IPS-NIHi7 (cell line): Measurements from ENCODE around the gene ADGRF5.

ENCODE experiments used
- DNase-seq: peaks from one replicate; pipeline ENCODE4 v3.0.0; 2012; ENCODE audit warnings: mixed read lengths; ENCODE audit errors: extremely low spot score

ADGRF5 gene

GRCh38 chr6:46921731-46922130 lies at the start of gene ADGRF5:
ADGRF5 (minus strand) TSS chr6:46921938; CDS start chr6:46906762, 15,176 bp downstream.
- DNase-seq: no peak

GRCh38 chr6:46969206-46969605 lies 47.5 kb upstream of the ADGRF5 start:
- no peak for DNase-seq

- DNase-seq: no peak
Measured at GRCh38 chr6:46967826-46968349, 46.1 kb upstream of the ADGRF5 start.

- no peak for DNase-seq
Measured at GRCh38 chr6:46964716-46965519, 43.2 kb upstream of the ADGRF5 start.

GRCh38 chr6:46963626-46964025 lies 41.9 kb upstream of the ADGRF5 start:
- peak; percentile 42 for DNase-seq

GRCh38 chr6:46963039-46963438 lies 41.3 kb upstream of the ADGRF5 start:
- no peak for DNase-seq

- no peak for DNase-seq
Measured at GRCh38 chr6:46961711-46962110, 40.0 kb upstream of the ADGRF5 start.

GRCh38 chr6:46961232-46961631 lies 39.5 kb upstream of the ADGRF5 start:
- no peak for DNase-seq

GRCh38 chr6:46959419-46959818 lies 37.7 kb upstream of the ADGRF5 start:
- DNase-seq: no peak

GRCh38 chr6:46956409-46956808 lies 34.7 kb upstream of the ADGRF5 start:
- no peak for DNase-seq

- DNase-seq: no peak
Measured at GRCh38 chr6:46954837-46955451, 33.2 kb upstream of the ADGRF5 start.

- DNase-seq: no peak
Measured at GRCh38 chr6:46953921-46954320, 32.2 kb upstream of the ADGRF5 start.

GRCh38 chr6:46949632-46950280 lies 28.0 kb upstream of the ADGRF5 start:
- no peak for DNase-seq

GRCh38 chr6:46948699-46949098 lies 27.0 kb upstream of the ADGRF5 start:
- DNase-seq: no peak

- no peak for DNase-seq
Measured at GRCh38 chr6:46947497-46947896, 25.8 kb upstream of the ADGRF5 start.

- no peak for DNase-seq
Measured at GRCh38 chr6:46940433-46941226, 18.9 kb upstream of the ADGRF5 start.

GRCh38 chr6:46937642-46938041 lies 15.9 kb upstream of the ADGRF5 start:
- DNase-seq: no peak

- DNase-seq: peak; percentile 58
Measured at GRCh38 chr6:46935687-46936086, 13.9 kb upstream of the ADGRF5 start.

GRCh38 chr6:46933751-46934150 lies 12.0 kb upstream of the ADGRF5 start:
- DNase-seq: no peak

GRCh38 chr6:46932526-46933319 lies 11.0 kb upstream of the ADGRF5 start:
- DNase-seq: no peak

- DNase-seq: no peak
Measured at GRCh38 chr6:46931416-46931815, 9.7 kb upstream of the ADGRF5 start.
